ENCODE measurements around the gene ADAP1.

ADAP1 gene

GRCh38 chr7:923108-924041 lies 31.1 kb downstream of the ADAP1 start:
- peak overlapping the region; percentile 73 for H3K4me2 ChIP-seq (ENCODE audit: insufficient read depth, low read length)
- H3K27ac ChIP-seq (ENCODE audit: low read length), result peak overlapping the region; percentile 88
- DNase-seq, result peak; percentile 96
- peak; percentile 97 for ATAC-seq (ENCODE audit: insufficient read depth, low read depth)
- H3K79me2 ChIP-seq (ENCODE audit: insufficient read depth, low read length), result no peaks in the 10 kb centered on the region
- TF ChIP-seq EZH2 (IDR thresholded peaks at IDR 0.05; ENCODE audit: borderline replicate concordance, low read depth, low read length, severe bottlenecking) (no peak), CTCF (IDR thresholded peaks at IDR 0.05; ENCODE audit: borderline replicate concordance, extremely low read depth, low read length, poor library complexity, severe bottlenecking) (no peak)
- H3K27me3 ChIP-seq (ENCODE audit: insufficient read depth, low read length, poor library complexity), result no peaks in the 10 kb centered on the region
- H3K9ac ChIP-seq (ENCODE audit: low read depth, low read length), result peak overlapping the region; percentile 56
- no peaks in the 10 kb centered on the region for H3K36me3 ChIP-seq (ENCODE audit: insufficient read depth, low read length)
- no peaks in the 10 kb centered on the region for H3K9me3 ChIP-seq (ENCODE audit: insufficient read depth, low read length, severe bottlenecking)
- peaks cover 20% of the 10 kb centered on the region for H3K4me1 ChIP-seq (ENCODE audit: insufficient read depth, low read length)
- peak overlapping the region; percentile 76 for H2AFZ ChIP-seq (ENCODE audit: low read depth, low read length)
- H4K20me1 ChIP-seq (ENCODE audit: insufficient read depth, low read length), result no peaks in the 10 kb centered on the region
- peak overlapping the region in 1 of 2 experiments; percentile 55; a peak in 2 of 4 replicates for H3K4me3 ChIP-seq (ENCODE audit: low read depth in 1 of 2, low read length in 2 of 2)

GRCh38 chr7:922334-923107 lies 32.0 kb downstream of the ADAP1 start:
- peak overlapping the region; percentile 56 for H3K9ac ChIP-seq (ENCODE audit: low read depth, low read length)
- TF ChIP-seq CTCF (IDR thresholded peaks at IDR 0.05; ENCODE audit: borderline replicate concordance, extremely low read depth, low read length, poor library complexity, severe bottlenecking) (no peak), EZH2 (IDR thresholded peaks at IDR 0.05; ENCODE audit: borderline replicate concordance, low read depth, low read length, severe bottlenecking) (no peak)
- peak overlapping the region in 1 of 2 experiments; percentile 55; a peak in 2 of 4 replicates for H3K4me3 ChIP-seq (ENCODE audit: low read depth in 1 of 2, low read length in 2 of 2)
- H3K27me3 ChIP-seq (ENCODE audit: insufficient read depth, low read length, poor library complexity), result no peaks in the 10 kb centered on the region
- no peaks in the 10 kb centered on the region for H3K36me3 ChIP-seq (ENCODE audit: insufficient read depth, low read length)
- H3K4me1 ChIP-seq (ENCODE audit: insufficient read depth, low read length), result peaks cover 20% of the 10 kb centered on the region
- no peaks in the 10 kb centered on the region for H3K79me2 ChIP-seq (ENCODE audit: insufficient read depth, low read length)
- peak overlapping the region; percentile 73 for H3K4me2 ChIP-seq (ENCODE audit: insufficient read depth, low read length)
- ATAC-seq (ENCODE audit: insufficient read depth, low read depth), result no peak
- H4K20me1 ChIP-seq (ENCODE audit: insufficient read depth, low read length), result no peaks in the 10 kb centered on the region
- peak overlapping the region; percentile 85 for H3K27ac ChIP-seq (ENCODE audit: low read length)
- H2AFZ ChIP-seq (ENCODE audit: low read depth, low read length), result peak overlapping the region; percentile 76
- DNase-seq, result no peak
- H3K9me3 ChIP-seq (ENCODE audit: insufficient read depth, low read length, severe bottlenecking), result no peaks in the 10 kb centered on the region

GRCh38 chr7:921581-922333 lies 32.7 kb downstream of the ADAP1 start:
- Histone ChIP-seq H3K4me1 (ENCODE audit: insufficient read depth, low read length) (peaks cover 20% of the 10 kb centered on the region), H3K27ac (ENCODE audit: low read length) (no peak overlapping the region), H3K9me3 (ENCODE audit: insufficient read depth, low read length, severe bottlenecking) (no peaks in the 10 kb centered on the region), H2AFZ (ENCODE audit: low read depth, low read length) (no peak overlapping the region), H3K36me3 (ENCODE audit: insufficient read depth, low read length) (no peaks in the 10 kb centered on the region), H4K20me1 (ENCODE audit: insufficient read depth, low read length) (no peaks in the 10 kb centered on the region), H3K9ac (ENCODE audit: low read depth, low read length) (no peak overlapping the region), H3K4me3 (ENCODE audit: low read depth in 1 of 2, low read length in 2 of 2) (no peak overlapping the region), H3K4me2 (ENCODE audit: insufficient read depth, low read length) (0 out of 2 replicates have a peak overlapping the region, but pooled peaks have one; percentile 38), H3K79me2 (ENCODE audit: insufficient read depth, low read length) (no peaks in the 10 kb centered on the region), H3K27me3 (ENCODE audit: insufficient read depth, low read length, poor library complexity) (no peaks in the 10 kb centered on the region)
- DNase-seq, result no peak
- no peak for ATAC-seq (ENCODE audit: insufficient read depth, low read depth)
- TF ChIP-seq EZH2 (IDR thresholded peaks at IDR 0.05; ENCODE audit: borderline replicate concordance, low read depth, low read length, severe bottlenecking), result no peak
- TF ChIP-seq CTCF (IDR thresholded peaks at IDR 0.05; ENCODE audit: borderline replicate concordance, extremely low read depth, low read length, poor library complexity, severe bottlenecking), result no peak

Measured in DND-41 (cell line).